ENCODE measurements around the gene BRD4. TPM values are rescaled to one million over a fixed set of nuclear protein-coding genes. Genes with fewer than 3 reads are reported as not detected.
A peak's percentile ranks its signal among the peaks of the same experiment; 100 is the strongest.

The BRD4 gene
- total and polyA plus RNA-seq, 2 donors from 2014 or later, result 14.3 to 107 TPM

DNA sequence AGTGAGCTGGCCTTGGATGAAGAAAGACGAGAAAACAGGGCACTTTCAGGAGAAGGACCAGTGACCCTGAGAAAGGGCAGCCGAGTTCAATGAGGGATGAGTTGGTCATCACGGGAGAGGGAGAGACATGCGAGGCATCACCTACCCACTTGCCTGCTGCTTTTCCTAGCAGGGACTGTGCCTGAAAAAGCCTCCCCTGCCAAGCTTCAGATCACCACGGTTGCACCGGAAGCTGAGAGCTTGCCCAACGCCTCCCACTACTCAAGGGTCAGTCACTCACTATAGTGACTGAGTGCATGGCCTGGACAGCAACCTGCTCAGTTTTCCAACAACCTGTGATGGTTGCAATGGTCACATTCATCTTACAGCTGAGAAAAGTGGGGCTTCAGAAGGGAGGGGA lies 87.5 kb downstream of the BRD4 start:
- Histone ChIP-seq H3K9me3 (ENCODE audit: control insufficient read depth in 2 of 3, insufficient read depth in 1 of 3, low read length in 3 of 3) (no peaks in the 10 kb centered on the region), H3K27ac (ENCODE audit: low read depth in 2 of 2, low read length in 2 of 2) (peak overlapping the region in 1 of 2 donors; percentile 52), H3K9ac (ENCODE audit: low read length in 3 of 3) (no peak overlapping the region), H3K4me3 (ENCODE audit: low read length in 3 of 3) (no peak overlapping the region), H3K27me3 (ENCODE audit: control insufficient read depth, insufficient read depth, low read length) (no peaks in the 10 kb centered on the region), H3K4me1 (ENCODE audit: control insufficient read depth in 2 of 3, insufficient read depth in 2 of 3, low read depth in 1 of 3, low read length in 3 of 3) (peaks cover 8 to 30% (median 21%) of the 10 kb centered on the region in 3 donors), H3K36me3 (ENCODE audit: control insufficient read depth in 2 of 3, insufficient read depth in 3 of 3, low read length in 3 of 3) (peaks cover 5 to 48% (median 39%) of the 10 kb centered on the region in 3 donors)
- FAIRE-seq, result no peak
- TF ChIP-seq, protein P1, sequence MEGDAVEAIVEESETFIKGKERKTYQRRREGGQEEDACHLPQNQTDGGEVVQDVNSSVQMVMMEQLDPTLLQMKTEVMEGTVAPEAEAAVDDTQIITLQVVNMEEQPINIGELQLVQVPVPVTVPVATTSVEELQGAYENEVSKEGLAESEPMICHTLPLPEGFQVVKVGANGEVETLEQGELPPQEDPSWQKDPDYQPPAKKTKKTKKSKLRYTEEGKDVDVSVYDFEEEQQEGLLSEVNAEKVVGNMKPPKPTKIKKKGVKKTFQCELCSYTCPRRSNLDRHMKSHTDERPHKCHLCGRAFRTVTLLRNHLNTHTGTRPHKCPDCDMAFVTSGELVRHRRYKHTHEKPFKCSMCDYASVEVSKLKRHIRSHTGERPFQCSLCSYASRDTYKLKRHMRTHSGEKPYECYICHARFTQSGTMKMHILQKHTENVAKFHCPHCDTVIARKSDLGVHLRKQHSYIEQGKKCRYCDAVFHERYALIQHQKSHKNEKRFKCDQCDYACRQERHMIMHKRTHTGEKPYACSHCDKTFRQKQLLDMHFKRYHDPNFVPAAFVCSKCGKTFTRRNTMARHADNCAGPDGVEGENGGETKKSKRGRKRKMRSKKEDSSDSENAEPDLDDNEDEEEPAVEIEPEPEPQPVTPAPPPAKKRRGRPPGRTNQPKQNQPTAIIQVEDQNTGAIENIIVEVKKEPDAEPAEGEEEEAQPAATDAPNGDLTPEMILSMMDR (IDR thresholded peaks at IDR 0.05; ENCODE audit: borderline replicate concordance, extremely low read depth, insufficient read depth), result no peak
- intact Hi-C loops (cut with DNase I), result no loop called here
- DNase-seq, result no peak

DNA sequence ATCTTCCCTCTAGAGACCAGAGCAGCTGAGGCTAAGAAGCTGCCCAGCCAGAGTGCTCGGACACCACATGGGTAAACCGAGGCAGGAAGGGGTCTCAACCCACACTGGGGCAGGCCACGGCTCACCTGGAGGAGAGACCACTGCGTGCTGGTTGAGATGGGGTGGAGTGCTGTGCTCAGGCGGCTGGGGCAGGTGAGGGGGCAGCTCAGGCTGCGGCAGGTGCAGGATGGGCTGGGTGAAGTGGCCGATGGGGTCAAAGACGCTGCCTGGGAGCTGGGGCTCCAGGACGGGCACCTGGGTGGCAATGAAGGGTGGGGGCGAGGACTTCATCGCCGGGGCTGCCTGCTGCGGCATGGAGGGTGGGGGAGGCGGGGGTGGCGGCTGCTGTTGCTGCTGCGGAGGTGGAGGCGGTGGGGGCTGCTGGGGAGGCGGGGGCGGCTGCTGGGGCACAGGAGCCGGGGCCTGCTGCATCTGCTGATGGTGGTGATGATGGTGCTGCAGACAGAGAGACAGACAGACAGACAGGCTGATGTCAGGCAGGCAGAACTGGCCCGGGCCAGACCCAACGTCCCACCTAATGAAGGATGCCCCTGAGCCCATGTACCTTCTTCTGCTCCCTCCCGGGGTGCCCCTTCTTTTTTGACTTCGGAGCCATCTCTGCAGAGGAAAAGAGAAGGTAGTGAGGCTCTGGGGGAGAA lies 88.1 kb downstream of the BRD4 start:
- FAIRE-seq (no peak), DNase-seq (peak in 1 of 5 donors; percentile 71)
- TF ChIP-seq, protein P1 (IDR thresholded peaks at IDR 0.05; ENCODE audit: borderline replicate concordance, extremely low read depth, insufficient read depth), result no peak

GRCh38 chr19:15243236-15243957 lies 88.9 kb downstream of the BRD4 start:
- Histone ChIP-seq H3K27ac (ENCODE audit: low read depth in 2 of 2, low read length in 2 of 2) (no peak overlapping the region), H3K4me3 (ENCODE audit: low read length in 3 of 3) (no peak overlapping the region), H3K36me3 (ENCODE audit: control insufficient read depth in 2 of 3, insufficient read depth in 3 of 3, low read length in 3 of 3) (peaks cover 5 to 46% (median 40%) of the 10 kb centered on the region in 3 donors), H3K9ac (ENCODE audit: low read length in 3 of 3) (no peak overlapping the region), H3K9me3 (ENCODE audit: control insufficient read depth in 2 of 3, insufficient read depth in 1 of 3, low read length in 3 of 3) (no peaks in the 10 kb centered on the region), H3K4me1 (ENCODE audit: control insufficient read depth in 2 of 3, insufficient read depth in 2 of 3, low read depth in 1 of 3, low read length in 3 of 3) (peaks cover 0 to 18% (median 7%) of the 10 kb centered on the region in 3 donors), H3K27me3 (ENCODE audit: control insufficient read depth, insufficient read depth, low read length) (no peaks in the 10 kb centered on the region)
- DNase-seq (peak in 1 of 5 donors; percentile 72), FAIRE-seq (no peak)
- TF ChIP-seq, protein P1 (IDR thresholded peaks at IDR 0.05; ENCODE audit: borderline replicate concordance, extremely low read depth, insufficient read depth), result no peak
- intact Hi-C loops (cut with DNase I), result no loop called here

More for the DNA sequence above, 88.1 kb downstream of the BRD4 start:
- no peaks in the 10 kb centered on the region for H3K9me3 ChIP-seq (ENCODE audit: control insufficient read depth in 2 of 3, insufficient read depth in 1 of 3, low read length in 3 of 3)
- H3K27me3 ChIP-seq (ENCODE audit: control insufficient read depth, insufficient read depth, low read length), result no peaks in the 10 kb centered on the region
- H3K4me3 ChIP-seq (ENCODE audit: low read length in 3 of 3), result no peak overlapping the region
- peaks cover 4 to 24% (median 16%) of the 10 kb centered on the region in 3 donors for H3K4me1 ChIP-seq (ENCODE audit: control insufficient read depth in 2 of 3, insufficient read depth in 2 of 3, low read depth in 1 of 3, low read length in 3 of 3)
- intact Hi-C loops (cut with DNase I), result no loop called here
- H3K9ac ChIP-seq (ENCODE audit: low read length in 3 of 3), result no peak overlapping the region
- peaks cover 5 to 51% (median 40%) of the 10 kb centered on the region in 3 donors for H3K36me3 ChIP-seq (ENCODE audit: control insufficient read depth in 2 of 3, insufficient read depth in 3 of 3, low read length in 3 of 3)
- peak overlapping the region in 1 of 2 donors; percentile 52 for H3K27ac ChIP-seq (ENCODE audit: low read depth in 2 of 2, low read length in 2 of 2)

Measured in kidney (tissue), 14 donors.